HepG2 (cell line): Measurements from ENCODE around the gene GPR137. TPM values are rescaled to one million over a fixed set of nuclear protein-coding genes. Genes with fewer than 3 reads are reported as not detected.
A peak's percentile ranks its signal among the peaks of the same experiment; 100 is the strongest.

ENCODE experiments used
- ARID3A ChIP-seq: IDR thresholded peaks from 2 replicates; pipeline ENCODE4 v1.6.1; 2012; ENCODE audit warnings: low read depth, low read length, improper control_type of control experiment
- HHEX ChIP-seq: IDR thresholded peaks from 2 replicates; pipeline ENCODE4 v1.6.1; 2016; ENCODE audit warnings: control low read depth
- HNRNPK ChIP-seq: fragments of 200-400 bp; formaldehyde crosslinking; IDR thresholded peaks from 2 replicates; pipeline ENCODE4 v1.6.1; 2018; ENCODE audit warnings: low read length, low read depth, moderate library complexity, mild to moderate bottlenecking; ENCODE audit not compliant: poor library complexity, severe bottlenecking
- HOXA7 ChIP-seq: sonication (generic); formaldehyde crosslinking; IDR thresholded peaks from 2 replicates; pipeline ENCODE4 v1.8.1; 2022; ENCODE audit warnings: mild to moderate bottlenecking, missing genetic modification reagents, moderate library complexity
- KDM3A ChIP-seq: IDR thresholded peaks from 2 replicates; pipeline ENCODE4 v1.6.1; 2018; ENCODE audit warnings: low read depth, missing compliant biosample characterization
- PITX1 ChIP-seq: sonication (generic); formaldehyde crosslinking; IDR thresholded peaks from 2 replicates; pipeline ENCODE4 v1.5.1; 2020; ENCODE audit warnings: mild to moderate bottlenecking, missing genetic modification reagents
- PRDM15 ChIP-seq: sonication (generic); formaldehyde crosslinking; IDR thresholded peaks from 2 replicates; pipeline ENCODE4 v1.4.0; 2020; ENCODE audit warnings: missing genetic modification reagents
- STAG1 ChIP-seq: sonication (generic); formaldehyde crosslinking; IDR thresholded peaks from 2 replicates; pipeline ENCODE4 v1.4.0; 2020; ENCODE audit warnings: missing genetic modification reagents
- ZNF121 ChIP-seq: sonication (generic); formaldehyde crosslinking; IDR thresholded peaks from 2 replicates; pipeline ENCODE4 v1.5.0; 2020; ENCODE audit warnings: mild to moderate bottlenecking, missing genetic modification reagents
- ZNF225 ChIP-seq: sonication (generic); formaldehyde crosslinking; IDR thresholded peaks from 2 replicates; pipeline ENCODE4 v1.4.0; 2020; ENCODE audit warnings: mild to moderate bottlenecking, missing genetic modification reagents
- ZNF367 ChIP-seq: sonication (generic); formaldehyde crosslinking; IDR thresholded peaks from 2 replicates; pipeline ENCODE4 v1.4.0; 2020; ENCODE audit warnings: missing genetic modification reagents, borderline replicate concordance
- ZNF496 ChIP-seq: sonication (generic); formaldehyde crosslinking; IDR thresholded peaks from 2 replicates; pipeline ENCODE4 v1.8.1; 2023; ENCODE audit warnings: mild to moderate bottlenecking, moderate library complexity, missing genetic modification reagents; ENCODE audit not compliant: insufficient replicate concordance
- ZNF567 ChIP-seq: sonication (generic); formaldehyde crosslinking; IDR thresholded peaks from 2 replicates; pipeline ENCODE4 v1.8.1; 2023; ENCODE audit warnings: mild to moderate bottlenecking, missing genetic modification reagents, borderline replicate concordance
- ZNF749 ChIP-seq: sonication (generic); formaldehyde crosslinking; IDR thresholded peaks from 2 replicates; pipeline ENCODE4 v1.8.0; 2022; ENCODE audit warnings: mild to moderate bottlenecking, missing genetic modification reagents, moderate library complexity, borderline replicate concordance
- ZSCAN30 ChIP-seq: sonication (generic); formaldehyde crosslinking; IDR thresholded peaks from 2 replicates; pipeline ENCODE4 v1.5.0; 2020; ENCODE audit warnings: mild to moderate bottlenecking, missing genetic modification reagents
- polyA plus RNA-seq, 8 experiments: library from polyadenylated mRNA; depleted of rRNA in 3 of 8; stranded (reverse) in 7 of 8; unstranded in 1 of 8; fragments of >200 nt; fragmentation: Illumina TruSeq in 4 of 8; extraction: Trizol in 4 of 8; gene quantifications; 2 replicates each; pipeline versions ENCODE4 v1.2.1 to v1.2.3, GENCODE V29; 2011 to 2016; ENCODE audit warnings: low read depth in 4 of 8, missing spikeins in 1 of 8, mixed read lengths in 1 of 8; ENCODE audit not compliant: insufficient read depth in 1 of 8
- total RNA-seq, 5 experiments: library from RNA; depleted of rRNA; stranded (reverse); fragments of >200 nt; fragmentation: Illumina TruSeq; extraction: Trizol; gene quantifications; 2 replicates each; pipeline ENCODE4 v1.2.3, GENCODE V29; 2016; ENCODE audit warnings: low read depth in 1 of 5
- TF ChIP-seq, protein P1 (sequence below): sonication (generic); formaldehyde crosslinking; IDR thresholded peaks from 2 replicates; pipeline ENCODE4 v1.5.0; 2020; ENCODE audit warnings: missing genetic modification reagents, mild to moderate bottlenecking, borderline replicate concordance
- TF ChIP-seq, protein P2 (sequence below): IDR thresholded peaks from 2 replicates; pipeline ENCODE4 v1.6.1; 2016; ENCODE audit warnings: missing biosample characterization, missing genetic modification reagents, low read depth
- TF ChIP-seq, protein P3 (sequence below): fragments of 450-650 bp; IDR thresholded peaks from 2 replicates; pipeline ENCODE4 v1.6.1; 2017
- TF ChIP-seq, protein P4 (sequence below): IDR thresholded peaks from 2 replicates; pipeline ENCODE4 v1.6.1; 2018; ENCODE audit warnings: missing genetic modification reagents, mild to moderate bottlenecking, missing compliant biosample characterization

GPR137 gene
- total and polyA plus RNA-seq, 2 of the 13 experiments (the other 11 are each of a cell fraction or from before 2014, with no cell fraction given) = 8.5 to 13.2 TPM

GRCh38 chr11:64240435-64241240 lies 45.0 kb upstream of the GPR137 start, which contains the start of gene FKBP2 (continued):
- TF ChIP-seq HHEX (CRISPR knock-in tag) (no peak), ZNF496 (no peak), ZNF567 (CRISPR knock-in tag) (no peak), PRDM15 (0 out of 2 replicates have a peak, but pooled peaks have one; percentile 45), HNRNPK (peak; percentile 41), STAG1 (CRISPR knock-in tag) (no peak), ZNF225 (CRISPR knock-in tag) (no peak), HOXA7 (no peak), ARID3A (no peak), PITX1 (peak; percentile 13; the same call in 1 of the 2 replicates), ZNF749 (peak; percentile 23; the same call in 1 of the 2 replicates), ZNF121 (no peak), ZNF367 (CRISPR knock-in tag) (no peak), KDM3A (no peak; the same call in 1 of the 2 replicates), ZSCAN30 (CRISPR knock-in tag) (no peak)
- TF ChIP-seq, protein P1, sequence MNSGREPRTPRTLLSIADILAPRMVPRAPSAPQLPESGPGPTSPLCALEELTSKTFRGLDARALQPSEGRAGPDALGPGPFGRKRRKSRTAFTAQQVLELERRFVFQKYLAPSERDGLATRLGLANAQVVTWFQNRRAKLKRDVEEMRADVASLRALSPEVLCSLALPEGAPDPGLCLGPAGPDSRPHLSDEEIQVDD (CRISPR knock-in tag) = no peak
- TF ChIP-seq, protein P2, sequence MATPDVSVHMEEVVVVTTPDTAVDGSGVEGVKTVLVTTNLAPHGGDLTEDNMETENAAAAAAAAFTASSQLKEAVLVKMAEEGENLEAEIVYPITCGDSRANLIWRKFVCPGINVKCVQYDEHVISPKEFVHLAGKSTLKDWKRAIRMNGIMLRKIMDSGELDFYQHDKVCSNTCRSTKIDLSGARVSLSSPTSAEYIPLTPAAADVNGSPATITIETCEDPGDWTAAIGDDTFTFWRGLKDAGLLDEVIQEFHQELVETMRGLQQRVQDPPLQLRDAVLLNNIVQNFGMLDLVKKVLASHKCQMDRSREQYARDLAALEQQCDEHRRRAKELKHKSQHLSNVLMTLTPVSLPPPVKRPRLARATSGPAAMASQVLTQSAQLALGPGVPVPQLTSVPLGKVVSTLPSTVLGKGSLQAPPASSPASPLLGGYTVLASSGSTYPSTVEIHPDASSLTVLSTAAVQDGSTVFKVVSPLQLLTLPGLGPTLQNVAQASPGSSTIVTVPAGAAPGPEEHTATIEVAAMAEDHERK (CRISPR knock-in tag) = peak; percentile 56; the same call in 1 of the 2 replicates
- TF ChIP-seq, protein P3, sequence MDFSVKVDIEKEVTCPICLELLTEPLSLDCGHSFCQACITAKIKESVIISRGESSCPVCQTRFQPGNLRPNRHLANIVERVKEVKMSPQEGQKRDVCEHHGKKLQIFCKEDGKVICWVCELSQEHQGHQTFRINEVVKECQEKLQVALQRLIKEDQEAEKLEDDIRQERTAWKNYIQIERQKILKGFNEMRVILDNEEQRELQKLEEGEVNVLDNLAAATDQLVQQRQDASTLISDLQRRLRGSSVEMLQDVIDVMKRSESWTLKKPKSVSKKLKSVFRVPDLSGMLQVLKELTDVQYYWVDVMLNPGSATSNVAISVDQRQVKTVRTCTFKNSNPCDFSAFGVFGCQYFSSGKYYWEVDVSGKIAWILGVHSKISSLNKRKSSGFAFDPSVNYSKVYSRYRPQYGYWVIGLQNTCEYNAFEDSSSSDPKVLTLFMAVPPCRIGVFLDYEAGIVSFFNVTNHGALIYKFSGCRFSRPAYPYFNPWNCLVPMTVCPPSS = no peak
- TF ChIP-seq, protein P4, sequence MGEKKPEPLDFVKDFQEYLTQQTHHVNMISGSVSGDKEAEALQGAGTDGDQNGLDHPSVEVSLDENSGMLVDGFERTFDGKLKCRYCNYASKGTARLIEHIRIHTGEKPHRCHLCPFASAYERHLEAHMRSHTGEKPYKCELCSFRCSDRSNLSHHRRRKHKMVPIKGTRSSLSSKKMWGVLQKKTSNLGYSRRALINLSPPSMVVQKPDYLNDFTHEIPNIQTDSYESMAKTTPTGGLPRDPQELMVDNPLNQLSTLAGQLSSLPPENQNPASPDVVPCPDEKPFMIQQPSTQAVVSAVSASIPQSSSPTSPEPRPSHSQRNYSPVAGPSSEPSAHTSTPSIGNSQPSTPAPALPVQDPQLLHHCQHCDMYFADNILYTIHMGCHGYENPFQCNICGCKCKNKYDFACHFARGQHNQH (CRISPR knock-in tag) = no peak
